Rectal smooth muscle tissue (tissue), 1 donor: ENCODE measurements around the gene GAB4.
"Not testable (repeated sequence)": the region's sequence is repeated elsewhere in the genome, so short reads cannot be mapped to it uniquely, and the experiment has no call there.

ENCODE experiments used
- H3K27ac ChIP-seq: one replicate; pipeline ENCODE4 v1.7.0; 2013; ENCODE audit warnings: low read depth, low read length, inconsistent platforms
- H3K27me3 ChIP-seq: one replicate; pipeline ENCODE4 v1.7.0; 2013; ENCODE audit warnings: low read length; ENCODE audit not compliant: control insufficient read depth, insufficient read depth
- H3K36me3 ChIP-seq: one replicate; pipeline ENCODE4 v1.7.0; 2013; ENCODE audit warnings: low read length; ENCODE audit not compliant: control insufficient read depth, insufficient read depth
- H3K4me1 ChIP-seq: one replicate; pipeline ENCODE4 v1.7.0; 2013; ENCODE audit warnings: low read length; ENCODE audit not compliant: control insufficient read depth, insufficient read depth
- H3K4me3 ChIP-seq: one replicate; pipeline ENCODE4 v1.7.0; 2013; ENCODE audit warnings: low read length
- H3K9ac ChIP-seq: one replicate; pipeline ENCODE4 v1.7.0; 2013; ENCODE audit warnings: low read length

The GAB4 gene

GRCh38 chr22:16937811-16938210 lies 70.2 kb downstream of the GAB4 start:
- Histone ChIP-seq H3K4me1 (no peaks in the 10 kb centered on the region), H3K27me3 (no peaks in the 10 kb centered on the region)

DNA sequence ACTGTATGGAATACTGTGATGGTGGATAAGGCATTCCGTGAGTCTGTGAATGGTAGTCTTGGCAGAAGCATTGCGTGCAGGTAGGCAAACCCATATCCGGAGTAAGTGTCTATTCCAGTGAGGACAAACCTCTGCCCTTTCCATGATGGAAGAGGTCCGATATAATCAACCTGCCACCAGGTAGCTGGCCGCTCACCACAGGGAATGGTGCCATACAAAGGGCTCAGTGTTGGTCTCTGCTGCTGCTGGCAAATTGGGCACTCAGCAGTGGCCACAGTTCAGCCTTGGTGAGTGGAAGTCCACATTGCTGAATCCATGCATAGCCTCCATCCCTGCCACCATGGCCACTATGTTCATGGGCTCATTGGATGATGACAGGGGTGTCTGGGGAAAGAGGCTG lies 70.8 kb downstream of the GAB4 start:
- H3K27me3 ChIP-seq, H3K4me1 ChIP-seq: not testable (repeated sequence)

More at GRCh38 chr22:16937811-16938210, 70.2 kb downstream of the GAB4 start:
- no peak overlapping the region for H3K4me3 ChIP-seq
- H3K9ac ChIP-seq = no peak overlapping the region
- no peaks in the 10 kb centered on the region for H3K36me3 ChIP-seq
- no peak overlapping the region for H3K27ac ChIP-seq

GRCh38 chr22:16936625-16937024 lies 71.4 kb downstream of the GAB4 start:
- H3K27ac ChIP-seq = no peak overlapping the region
- no peaks in the 10 kb centered on the region for H3K27me3 ChIP-seq
- H3K9ac ChIP-seq = no peak overlapping the region
- no peaks in the 10 kb centered on the region for H3K36me3 ChIP-seq
- no peaks in the 10 kb centered on the region for H3K4me1 ChIP-seq
- H3K4me3 ChIP-seq = no peak overlapping the region

More for the DNA sequence above, 70.8 kb downstream of the GAB4 start:
- H3K36me3 ChIP-seq, H3K27ac ChIP-seq, H3K4me3 ChIP-seq, H3K9ac ChIP-seq: not testable (repeated sequence)

DNA sequence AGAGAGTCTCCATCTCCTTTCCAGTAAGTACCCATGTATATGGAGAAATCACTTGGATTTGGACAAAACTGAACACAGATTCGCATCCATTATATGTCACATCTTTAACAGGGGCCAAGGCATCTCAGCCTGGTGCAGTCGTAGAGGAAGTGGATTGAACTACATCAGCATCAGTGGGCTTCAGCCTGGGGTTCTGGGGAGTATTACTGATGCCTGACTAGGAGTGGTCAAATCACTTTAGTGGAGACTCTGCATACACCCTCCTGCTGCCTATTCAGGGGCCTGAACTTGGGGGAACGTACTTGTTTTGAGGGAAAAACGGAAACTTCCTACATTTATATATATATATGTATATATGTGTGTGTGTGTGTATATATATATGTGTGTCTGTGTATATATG lies 72.8 kb downstream of the GAB4 start:
- Histone ChIP-seq H3K27ac (no peak overlapping the region), H3K9ac (no peak overlapping the region), H3K27me3 (no peaks in the 10 kb centered on the region), H3K4me1 (no peaks in the 10 kb centered on the region), H3K4me3 (no peak overlapping the region), H3K36me3 (no peaks in the 10 kb centered on the region)

DNA sequence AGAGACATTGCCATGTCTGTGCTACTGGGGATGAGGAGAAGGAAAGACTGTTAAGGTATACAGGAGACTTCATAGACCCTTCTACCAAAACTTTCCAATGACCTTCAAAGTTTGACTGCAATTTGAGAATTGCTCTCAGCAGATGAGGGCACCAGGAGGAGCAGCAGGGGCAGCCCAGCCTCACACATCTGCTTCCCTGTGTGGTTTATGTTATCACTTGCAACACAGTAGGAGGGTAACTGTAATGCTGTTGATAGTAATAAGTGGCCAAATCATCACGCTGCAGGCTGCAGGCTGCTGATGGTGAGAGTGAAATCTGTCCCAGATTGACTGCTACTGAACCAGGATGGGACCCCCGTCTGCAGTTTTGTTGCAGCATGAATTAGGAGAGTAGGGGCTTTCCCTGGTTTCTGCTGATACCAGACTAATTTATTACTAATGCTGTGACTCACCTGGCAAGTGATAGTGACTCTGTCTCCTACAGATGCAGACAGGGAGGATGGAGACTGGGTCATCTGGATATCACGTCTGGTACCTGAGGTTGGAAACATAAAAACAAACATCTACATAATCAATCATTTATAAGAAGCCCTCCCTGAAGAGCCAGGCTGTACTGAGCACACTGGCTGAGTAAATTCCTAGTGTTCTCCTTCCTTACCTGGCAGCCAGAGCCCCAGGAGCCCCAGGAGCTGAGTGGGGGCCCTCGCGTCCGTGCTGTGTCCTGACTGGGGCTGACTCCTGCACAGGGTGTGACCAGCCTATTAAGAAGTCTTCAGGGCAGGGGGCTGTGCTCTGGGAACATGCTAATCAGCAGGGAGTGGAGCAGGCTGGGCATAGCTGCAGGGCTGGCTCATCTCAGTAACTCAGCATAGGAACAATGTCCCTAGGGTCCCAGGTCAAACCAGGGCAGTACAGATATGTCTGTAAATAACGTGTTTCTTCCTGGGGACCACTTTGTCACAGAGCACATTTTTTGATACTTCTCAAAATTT lies 74.4 kb downstream of the GAB4 start:
- Histone ChIP-seq H3K27ac (no peak overlapping the region), H3K4me3 (no peak overlapping the region), H3K9ac (no peak overlapping the region), H3K36me3 (no peaks in the 10 kb centered on the region), H3K27me3 (no peaks in the 10 kb centered on the region), H3K4me1 (no peaks in the 10 kb centered on the region)

GRCh38 chr22:16932577-16932976 lies 75.4 kb downstream of the GAB4 start:
- H3K4me1 ChIP-seq = no peaks in the 10 kb centered on the region
- no peak overlapping the region for H3K27ac ChIP-seq
- no peaks in the 10 kb centered on the region for H3K27me3 ChIP-seq
- H3K9ac ChIP-seq = no peak overlapping the region
- no peaks in the 10 kb centered on the region for H3K36me3 ChIP-seq
- H3K4me3 ChIP-seq = no peak overlapping the region

- H3K4me3 ChIP-seq = no peak overlapping the region
- no peaks in the 10 kb centered on the region for H3K4me1 ChIP-seq
- H3K9ac ChIP-seq = no peak overlapping the region
- no peaks in the 10 kb centered on the region for H3K27me3 ChIP-seq
- no peak overlapping the region for H3K27ac ChIP-seq
- H3K36me3 ChIP-seq = no peaks in the 10 kb centered on the region
These were observed 82.5 kb downstream of the GAB4 start for GRCh38 chr22:16925407-16925966.

DNA sequence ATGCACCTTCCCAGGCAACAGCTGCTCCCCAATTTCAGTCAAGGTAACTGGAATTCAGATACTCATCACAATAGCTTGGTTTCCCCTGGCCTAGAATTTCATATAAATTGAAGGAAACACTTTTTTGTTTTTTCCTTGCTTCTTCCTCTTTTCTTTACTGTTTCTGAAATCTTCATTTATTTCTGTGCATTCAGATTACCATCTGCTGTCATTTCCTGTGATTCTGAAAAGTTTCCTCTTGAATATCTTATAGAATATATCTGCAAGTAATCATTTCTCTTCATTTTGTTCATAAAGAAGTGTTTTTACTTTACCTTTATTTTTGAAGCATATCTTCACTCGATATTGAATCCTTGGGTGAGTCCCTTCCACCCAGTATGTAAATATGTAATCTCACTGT lies 85.3 kb downstream of the GAB4 start:
- H3K4me1 ChIP-seq = no peaks in the 10 kb centered on the region
- H3K9ac ChIP-seq = no peak overlapping the region
- no peak overlapping the region for H3K4me3 ChIP-seq
- no peaks in the 10 kb centered on the region for H3K36me3 ChIP-seq
- no peak overlapping the region for H3K27ac ChIP-seq
- H3K27me3 ChIP-seq = peaks cover 2% of the 10 kb centered on the region

- Histone ChIP-seq H3K4me3 (no peak overlapping the region), H3K4me1 (no peaks in the 10 kb centered on the region), H3K36me3 (no peaks in the 10 kb centered on the region), H3K9ac (no peak overlapping the region), H3K27me3 (peaks cover 2% of the 10 kb centered on the region), H3K27ac (no peak overlapping the region)
These were observed 85.9 kb downstream of the GAB4 start for GRCh38 chr22:16922076-16922475.

- H3K4me1 ChIP-seq = no peaks in the 10 kb centered on the region
- H3K4me3 ChIP-seq = no peak overlapping the region
- H3K9ac ChIP-seq = no peak overlapping the region
- H3K27me3 ChIP-seq = peaks cover 2% of the 10 kb centered on the region
- H3K27ac ChIP-seq = no peak overlapping the region
- no peaks in the 10 kb centered on the region for H3K36me3 ChIP-seq
These were observed 90.6 kb downstream of the GAB4 start for GRCh38 chr22:16917144-16918003.

GRCh38 chr22:16915701-16916100 lies 92.3 kb downstream of the GAB4 start:
- no peaks in the 10 kb centered on the region for H3K36me3 ChIP-seq
- no peak overlapping the region for H3K27ac ChIP-seq
- H3K4me1 ChIP-seq = no peaks in the 10 kb centered on the region
- H3K27me3 ChIP-seq = peaks cover 2% of the 10 kb centered on the region
- no peak overlapping the region for H3K9ac ChIP-seq
- no peak overlapping the region for H3K4me3 ChIP-seq

DNA sequence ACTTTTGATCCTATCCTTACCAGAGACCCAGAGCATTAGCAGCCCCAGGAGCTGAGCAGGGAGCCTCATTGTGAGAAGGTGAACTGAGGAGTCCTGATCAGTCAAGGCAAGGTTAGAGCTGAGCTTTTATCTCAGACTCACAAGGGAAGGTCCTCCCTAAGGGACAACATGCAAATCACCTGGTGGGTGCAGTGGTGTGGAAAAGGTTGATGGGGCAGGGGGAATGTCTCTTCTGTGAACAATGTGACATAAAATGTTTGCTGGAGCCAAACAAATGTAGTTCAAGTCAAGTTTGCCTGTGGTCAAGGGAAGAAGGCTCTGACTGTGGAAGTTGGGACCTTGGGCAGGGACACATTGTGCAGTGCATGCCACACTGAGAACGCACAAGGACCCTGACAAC lies 93.1 kb downstream of the GAB4 start:
- H3K36me3 ChIP-seq = not testable (repeated sequence)

More for the DNA sequence above, 93.1 kb downstream of the GAB4 start:
- H3K27ac ChIP-seq, H3K4me1 ChIP-seq, H3K27me3 ChIP-seq, H3K4me3 ChIP-seq, H3K9ac ChIP-seq: not testable (repeated sequence)
